HCT116 (cell line): Measurements from ENCODE around the gene WHRN. TPM values are rescaled to one million over a fixed set of nuclear protein-coding genes. Genes with fewer than 3 reads are reported as not detected.

Experiments used
- ATAC-seq: fragments of 200-7000 bp; cut with Tn5 transposase; 2 replicates; pipeline ENCODE4 v1.9.1; 2020; ENCODE audit warnings: mild to moderate bottlenecking, moderate library complexity
- BruUV-seq: library from RNA; stranded (reverse); fragments of 400-500 nt; replicated peaks from 2 replicates; lab custom pipeline; 2021; lab: Mats Ljungman, UMichigan
- CTCF ChIA-PET: fragments of 300-600 bp; sonication (Branson Sonifier 250); formaldehyde crosslinking; loops from one replicate; lab custom pipeline; 2021; ENCODE audit warnings: antibody characterized with exemption; lab: Charles Lee
- POLR2A ChIA-PET: fragments of 300-600, 350-600 bp; sonication (Branson Sonifier 250); formaldehyde crosslinking; loops from one replicate; lab custom pipeline; 2021; ENCODE audit warnings: antibody characterized with exemption; lab: Charles Lee
- RAD21 ChIA-PET, 2 experiments: fragments of 300-600 bp; sonication (Branson Sonifier 250); formaldehyde crosslinking; loops; one replicate each; lab custom pipeline; 2023; ENCODE audit warnings: low total read pairs in 2 of 2; ENCODE audit not compliant: uncharacterized antibody in 2 of 2, unreplicated experiment in 2 of 2, low non-redundant PET in 1 of 2; lab: Charles Lee
- DNase-seq: peaks from one replicate; pipeline ENCODE4 v3.0.0-alpha.2; 2010; ENCODE audit warnings: low read depth, low spot score
- H2AFZ ChIP-seq: fragments of 200-600 bp; shearing (Covaris generic), sonication (generic); 2 replicates; pipeline ENCODE4 v1.6.1; 2017; ENCODE audit warnings: low read depth, mixed run types, mixed read lengths, antibody characterized with exemption, low read length; ENCODE audit not compliant: poor library complexity, severe bottlenecking
- H3K27ac ChIP-seq: 2 replicates; pipeline ENCODE4 v1.5.1; 2012; ENCODE audit warnings: low read depth, low read length
- H3K27me3 ChIP-seq: fragments of 200-600 bp; sonication (generic); 2 replicates; pipeline ENCODE4 v1.6.1; 2016; ENCODE audit warnings: mixed run types, low read length, mixed read lengths; ENCODE audit not compliant: insufficient read depth
- H3K36me3 ChIP-seq, 2 experiments: fragments of 200-500 bp in 1 of 2; fragments of 200-600 bp in 1 of 2; sonication (Bioruptor generic) in 1 of 2; sonication (generic) in 1 of 2; 2 replicates each; pipeline versions ENCODE4 v1.5.1 to v1.6.1; 2014 to 2016; ENCODE audit warnings: low read length in 2 of 2, inconsistent platforms in 1 of 2, mixed read lengths in 1 of 2, mixed run types in 1 of 2; ENCODE audit not compliant: insufficient read depth in 2 of 2, control insufficient read depth in 1 of 2
- H3K4me1 ChIP-seq, 2 experiments: fragments of 200-600 bp in 1 of 2; sonication (generic) in 1 of 2; 2 replicates each; pipeline versions ENCODE4 v1.5.1 to v1.6.1; 2012 to 2017; ENCODE audit warnings: low read length in 2 of 2, inconsistent platforms in 1 of 2, mild to moderate bottlenecking in 1 of 2, mixed read lengths in 1 of 2, mixed run types in 1 of 2, moderate library complexity in 1 of 2; ENCODE audit not compliant: insufficient read depth in 2 of 2, control insufficient read depth in 1 of 2
- H3K4me2 ChIP-seq: fragments of 200-600 bp; sonication (generic); 2 replicates; pipeline ENCODE4 v1.6.1; 2017; ENCODE audit warnings: mixed run types, low read length, mixed read lengths
- H3K4me3 ChIP-seq, 2 experiments: fragments of 200-600 bp in 1 of 2; sonication (generic) in 1 of 2; replicated peaks in 1 of 2; 2 replicates each; pipeline ENCODE4 v1.5.1; 2011 to 2016; ENCODE audit warnings: low read length in 2 of 2, control low read depth in 1 of 2, low read depth in 1 of 2, mild to moderate bottlenecking in 1 of 2, mixed read lengths in 1 of 2, mixed run types in 1 of 2
- H3K79me2 ChIP-seq: fragments of 200-600 bp; sonication (generic); 2 replicates; pipeline ENCODE4 v1.6.1; 2017; ENCODE audit warnings: mild to moderate bottlenecking, mixed run types, low read length, moderate library complexity, mixed read lengths; ENCODE audit not compliant: insufficient read depth
- H3K9ac ChIP-seq: fragments of 200-600 bp; sonication (generic); 2 replicates; pipeline ENCODE4 v1.6.1; 2016; ENCODE audit warnings: low read length, mixed read lengths
- H3K9me2 ChIP-seq: fragments of 200-600 bp; sonication (generic), shearing (Covaris generic); 2 replicates; pipeline ENCODE4 v1.6.1; 2017; ENCODE audit warnings: mixed run types, mild to moderate bottlenecking, moderate library complexity; ENCODE audit not compliant: insufficient read depth
- H3K9me3 ChIP-seq, 2 experiments: fragments of 200-500 bp in 1 of 2; fragments of 200-600 bp in 1 of 2; sonication (Bioruptor generic) in 1 of 2; sonication (generic) in 1 of 2; 2 replicates each; pipeline ENCODE4 v1.6.1; 2014 to 2017; ENCODE audit warnings: low read length in 2 of 2, mixed read lengths in 2 of 2, inconsistent platforms in 1 of 2, low read depth in 1 of 2, mild to moderate bottlenecking in 1 of 2, mixed run types in 1 of 2, moderate library complexity in 1 of 2; ENCODE audit not compliant: control insufficient read depth in 1 of 2, insufficient read depth in 1 of 2
- H4K20me1 ChIP-seq: fragments of 200-600 bp; sonication (generic), shearing (Covaris generic); 2 replicates; pipeline ENCODE4 v1.6.1; 2017; ENCODE audit warnings: mixed run types, mild to moderate bottlenecking, moderate library complexity; ENCODE audit not compliant: insufficient read depth
- ATF3 ChIP-seq: IDR thresholded peaks from 2 replicates; pipeline ENCODE4 v1.6.1; 2012
- CEBPB ChIP-seq: IDR thresholded peaks from 2 replicates; pipeline ENCODE4 v1.6.1; 2012; ENCODE audit warnings: low read depth
- EZH2 ChIP-seq: fragments of 200-600 bp; sonication (generic); IDR thresholded peaks from 2 replicates; pipeline ENCODE4 v1.6.1; 2017; ENCODE audit warnings: antibody characterized with exemption, mixed run types
- FOSL1 ChIP-seq: IDR thresholded peaks from 2 replicates; pipeline ENCODE4 v1.6.1; 2012; ENCODE audit warnings: low read depth
- JUND ChIP-seq: IDR thresholded peaks from 2 replicates; pipeline ENCODE4 v1.6.1; 2012
- MAX ChIP-seq: IDR thresholded peaks from 2 replicates; pipeline ENCODE4 v1.6.1; 2012
- POLR2A ChIP-seq: IDR thresholded peaks from 2 replicates; pipeline ENCODE4 v1.7.0; 2011; ENCODE audit warnings: borderline replicate concordance; ENCODE audit not compliant: insufficient read depth, insufficient read length; ENCODE audit errors: extremely low read depth
- POLR2AphosphoS5 ChIP-seq: IDR thresholded peaks from 2 replicates; pipeline ENCODE4 v1.6.1; 2011; ENCODE audit warnings: mild to moderate bottlenecking, low read depth, low read length, moderate library complexity
- REST ChIP-seq: IDR thresholded peaks from 2 replicates; pipeline ENCODE4 v1.6.1; 2012; ENCODE audit warnings: low read depth
- SIN3A ChIP-seq: IDR thresholded peaks from 2 replicates; pipeline ENCODE4 v1.6.1; 2012; ENCODE audit warnings: low read depth
- SP1 ChIP-seq: IDR thresholded peaks from 2 replicates; pipeline ENCODE4 v1.6.1; 2012; ENCODE audit warnings: low read depth
- YY1 ChIP-seq: IDR thresholded peaks from 2 replicates; pipeline ENCODE4 v1.6.1; 2011; ENCODE audit warnings: low read length, low read depth, moderate library complexity, mild to moderate bottlenecking; ENCODE audit not compliant: insufficient replicate concordance; ENCODE audit errors: extremely low read depth
- ZNF274 ChIP-seq: fragments of 200-500 bp; sonication (Bioruptor generic); IDR thresholded peaks from 2 replicates; pipeline ENCODE4 v1.6.1; 2014; ENCODE audit warnings: mild to moderate bottlenecking, low read depth, low read length, inconsistent platforms
- intact Hi-C: fragments of 100-400 bp; cut with micrococcal nuclease; formaldehyde crosslinking; loops from 2 replicates; pipeline ENCODE4 v1.10.0; 2022
- total RNA-seq: library from RNA; stranded (reverse); gene quantifications from one replicate; pipeline ENCODE4 v1.2.1, GENCODE V29; 2021; ENCODE audit not compliant: unreplicated experiment

Gene WHRN
- total RNA-seq, 1 experiment from 2014 or later = 12.8 TPM

DNA sequence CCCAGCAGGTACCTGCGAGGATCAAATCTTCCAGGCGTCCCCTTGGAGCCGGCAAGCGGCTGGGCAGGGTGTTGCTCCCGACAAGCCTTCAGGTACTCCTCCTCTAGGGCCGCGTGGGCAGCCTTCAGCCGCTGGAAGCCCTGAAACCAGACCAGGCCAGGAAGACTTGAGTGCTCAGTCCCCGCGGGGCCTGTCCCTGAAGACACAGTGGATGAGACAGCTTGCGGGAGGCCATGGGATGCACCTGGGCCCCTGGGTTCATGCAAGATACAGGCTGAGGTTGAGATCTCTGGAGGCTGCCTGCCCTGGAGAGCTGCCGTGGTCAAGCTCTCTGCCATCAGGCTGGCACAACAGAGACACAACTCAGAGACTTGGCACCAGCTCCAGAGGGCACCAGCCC, 142.9 kb downstream of the WHRN start:
- ChIA-PET CTCF (no interaction called here), POLR2A (no interaction called here)
- ATAC-seq = no peak
- no peak overlapping the region for H2AFZ ChIP-seq
- intact Hi-C loops = no loop called here
- H3K9me3 ChIP-seq = no peaks in the 10 kb centered on the region
- BruUV-seq = no TSS peak
- TF ChIP-seq EZH2 (no peak), CEBPB (no peak), FOSL1 (no peak), POLR2A (no peak), MAX (no peak), POLR2AphosphoS5 (no peak), JUND (no peak), SP1 (no peak), YY1 (no peak), SIN3A (no peak), REST (no peak), ATF3 (no peak), ZNF274 (no peak)
- TF ChIP-seq, all 23 proteins: peak for 0
- Histone ChIP-seq H3K9me2 (no peaks in the 10 kb centered on the region), H3K27ac (no peak overlapping the region), H3K9ac (no peak overlapping the region), H3K27me3 (no peaks in the 10 kb centered on the region), H3K36me3 (no peaks in the 10 kb centered on the region; a peak in 1 of 4 replicates), H3K79me2 (no peaks in the 10 kb centered on the region), H3K4me2 (no peak overlapping the region), H3K4me1 (peaks cover 0 to 8% of the 10 kb centered on the region in 2 experiments; a peak in 2 of 4 replicates), H4K20me1 (no peaks in the 10 kb centered on the region), H3K4me3 (no peak overlapping the region)
- RAD21 ChIA-PET = no interaction called here
- no peak for DNase-seq
